ENCODE data around the gene PSAP.
"Not testable (repeated sequence)": the region's sequence is repeated elsewhere in the genome, so short reads cannot be mapped to it uniquely, and the experiment has no call there.

GRCh38 chr10:71874680-71875354, 23.8 kb upstream of the PSAP start:
- TF ChIP-seq CTCF, POLR2A, POLR2AphosphoS5 (IDR thresholded peaks at IDR 0.05): not testable (repeated sequence)

Data from prostate gland (tissue), 2 donors.